ENCODE results near the gene MED23.
A peak's percentile ranks its signal among the peaks of the same experiment; 100 is the strongest.

Gene MED23, protein sequence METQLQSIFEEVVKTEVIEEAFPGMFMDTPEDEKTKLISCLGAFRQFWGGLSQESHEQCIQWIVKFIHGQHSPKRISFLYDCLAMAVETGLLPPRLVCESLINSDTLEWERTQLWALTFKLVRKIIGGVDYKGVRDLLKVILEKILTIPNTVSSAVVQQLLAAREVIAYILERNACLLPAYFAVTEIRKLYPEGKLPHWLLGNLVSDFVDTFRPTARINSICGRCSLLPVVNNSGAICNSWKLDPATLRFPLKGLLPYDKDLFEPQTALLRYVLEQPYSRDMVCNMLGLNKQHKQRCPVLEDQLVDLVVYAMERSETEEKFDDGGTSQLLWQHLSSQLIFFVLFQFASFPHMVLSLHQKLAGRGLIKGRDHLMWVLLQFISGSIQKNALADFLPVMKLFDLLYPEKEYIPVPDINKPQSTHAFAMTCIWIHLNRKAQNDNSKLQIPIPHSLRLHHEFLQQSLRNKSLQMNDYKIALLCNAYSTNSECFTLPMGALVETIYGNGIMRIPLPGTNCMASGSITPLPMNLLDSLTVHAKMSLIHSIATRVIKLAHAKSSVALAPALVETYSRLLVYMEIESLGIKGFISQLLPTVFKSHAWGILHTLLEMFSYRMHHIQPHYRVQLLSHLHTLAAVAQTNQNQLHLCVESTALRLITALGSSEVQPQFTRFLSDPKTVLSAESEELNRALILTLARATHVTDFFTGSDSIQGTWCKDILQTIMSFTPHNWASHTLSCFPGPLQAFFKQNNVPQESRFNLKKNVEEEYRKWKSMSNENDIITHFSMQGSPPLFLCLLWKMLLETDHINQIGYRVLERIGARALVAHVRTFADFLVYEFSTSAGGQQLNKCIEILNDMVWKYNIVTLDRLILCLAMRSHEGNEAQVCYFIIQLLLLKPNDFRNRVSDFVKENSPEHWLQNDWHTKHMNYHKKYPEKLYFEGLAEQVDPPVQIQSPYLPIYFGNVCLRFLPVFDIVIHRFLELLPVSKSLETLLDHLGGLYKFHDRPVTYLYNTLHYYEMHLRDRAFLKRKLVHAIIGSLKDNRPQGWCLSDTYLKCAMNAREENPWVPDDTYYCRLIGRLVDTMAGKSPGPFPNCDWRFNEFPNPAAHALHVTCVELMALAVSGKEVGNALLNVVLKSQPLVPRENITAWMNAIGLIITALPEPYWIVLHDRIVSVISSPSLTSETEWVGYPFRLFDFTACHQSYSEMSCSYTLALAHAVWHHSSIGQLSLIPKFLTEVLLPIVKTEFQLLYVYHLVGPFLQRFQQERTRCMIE (N-terminal part only)

DNA sequence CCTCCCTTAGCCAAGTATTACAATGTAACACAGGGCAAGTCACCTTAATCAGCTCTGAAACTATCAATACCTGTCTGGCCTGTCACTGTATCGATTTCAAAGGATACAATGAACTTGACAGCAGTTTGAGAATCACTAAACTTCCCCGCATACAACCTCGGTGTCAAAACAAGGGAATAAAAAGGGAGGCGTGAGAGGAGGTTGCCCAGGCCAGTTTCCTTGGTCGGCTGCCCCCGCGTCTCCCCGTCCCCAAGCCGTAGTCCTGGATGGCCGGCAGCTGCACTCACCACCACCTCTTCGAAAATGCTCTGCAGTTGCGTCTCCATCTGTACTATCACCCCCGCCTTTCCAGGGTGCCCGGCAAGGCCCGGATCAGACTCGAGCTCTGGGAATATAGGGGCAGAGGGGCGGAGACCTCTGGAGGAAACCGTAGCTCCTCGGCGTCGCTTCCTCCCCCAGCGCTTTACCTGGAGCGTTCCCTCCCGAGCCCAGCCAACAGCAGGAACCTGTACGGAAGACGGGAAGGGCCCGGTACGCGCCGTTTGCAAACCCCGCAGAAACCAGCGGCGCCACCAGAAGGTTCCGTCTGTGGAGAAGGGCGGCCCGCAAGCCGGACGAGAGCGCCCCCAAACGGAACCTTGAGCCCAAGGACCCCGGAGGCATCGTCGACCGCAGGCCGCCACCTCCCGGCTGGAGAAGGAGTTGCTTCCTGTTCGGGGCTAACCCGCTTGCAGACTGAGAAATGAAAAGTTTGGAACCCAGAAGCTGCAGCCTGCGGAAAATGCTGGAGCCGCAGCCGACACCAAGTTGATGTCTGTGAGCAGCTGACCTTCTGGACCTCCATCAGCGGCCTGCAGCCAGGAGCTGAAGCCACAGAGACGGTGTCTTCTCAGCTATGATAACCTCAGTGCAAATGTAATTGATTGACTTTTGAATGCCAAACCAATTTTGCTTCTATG, at the start of gene MED23:
Gene MED23, minus strand, starts transcription at position 519 of the 959 bp plus-strand sequence. Its CDS starts 193 bp downstream, at position 326.
- peak; percentile 96 for DNase-seq (ENCODE audit: low spot score)

DNA sequence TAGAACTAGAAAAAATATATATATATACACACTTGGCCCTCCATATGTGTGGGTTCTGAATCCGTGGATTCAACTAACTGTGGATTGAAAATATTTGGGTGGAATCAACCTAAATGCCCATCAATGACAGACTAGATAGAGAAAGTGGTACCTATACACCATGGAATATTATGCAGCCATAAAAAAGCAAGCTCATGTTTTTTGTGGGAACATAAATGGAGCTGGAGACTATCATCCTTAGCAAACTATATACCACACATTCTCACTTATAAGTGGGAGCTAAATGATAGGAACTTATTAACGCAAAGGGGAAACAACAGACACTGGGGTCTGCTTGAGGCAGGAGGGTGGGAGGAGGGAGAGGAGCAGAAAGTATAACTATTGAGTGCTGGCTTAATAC, 45.1 kb upstream of the MED23 start:
- DNase-seq (ENCODE audit: low spot score) = no peak

DNA sequence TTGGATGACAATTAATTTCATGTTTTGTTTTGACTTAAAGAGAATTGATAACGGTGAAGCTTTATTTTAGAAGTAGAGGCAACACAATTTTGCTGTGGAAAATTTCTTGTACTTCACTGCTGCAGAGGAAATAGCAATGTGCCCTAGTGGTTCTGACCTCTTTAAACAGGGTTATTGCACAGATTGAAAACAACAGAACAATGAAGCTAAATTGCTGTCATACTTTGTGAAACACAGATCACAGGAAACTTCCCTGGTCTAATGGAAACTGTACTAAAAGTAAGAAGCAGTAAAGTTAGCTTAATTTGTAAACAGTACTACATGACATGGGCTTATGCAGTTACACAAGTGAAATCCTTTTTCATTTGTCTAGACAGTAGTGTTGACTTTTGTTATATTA, 41.8 kb upstream of the MED23 start:
- no peak for DNase-seq (ENCODE audit: low spot score)

GRCh38 chr6:131663578-131664165, 35.6 kb upstream of the MED23 start:
- no peak for DNase-seq (ENCODE audit: low spot score)

DNA sequence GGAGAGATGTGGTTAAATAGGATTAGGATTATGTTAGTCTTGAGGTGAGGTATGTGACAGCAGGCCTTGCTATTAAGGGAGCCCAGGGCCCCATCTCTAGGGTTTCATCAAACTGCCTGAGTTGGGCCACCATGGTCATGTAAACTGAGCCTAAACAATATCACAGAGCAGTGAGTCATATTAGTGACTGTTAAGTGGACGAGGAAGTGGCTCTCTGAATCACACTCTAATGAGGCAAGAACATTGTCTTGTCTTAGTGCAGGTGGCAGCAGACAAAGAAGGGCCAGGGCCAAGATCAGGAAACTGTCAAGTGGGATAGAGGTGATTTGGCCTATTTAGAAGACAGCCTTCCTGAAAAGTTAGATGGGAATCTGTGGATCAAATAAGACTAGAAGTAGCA, 32.2 kb upstream of the MED23 start:
- DNase-seq (ENCODE audit: low spot score) = peak; percentile 87

DNA sequence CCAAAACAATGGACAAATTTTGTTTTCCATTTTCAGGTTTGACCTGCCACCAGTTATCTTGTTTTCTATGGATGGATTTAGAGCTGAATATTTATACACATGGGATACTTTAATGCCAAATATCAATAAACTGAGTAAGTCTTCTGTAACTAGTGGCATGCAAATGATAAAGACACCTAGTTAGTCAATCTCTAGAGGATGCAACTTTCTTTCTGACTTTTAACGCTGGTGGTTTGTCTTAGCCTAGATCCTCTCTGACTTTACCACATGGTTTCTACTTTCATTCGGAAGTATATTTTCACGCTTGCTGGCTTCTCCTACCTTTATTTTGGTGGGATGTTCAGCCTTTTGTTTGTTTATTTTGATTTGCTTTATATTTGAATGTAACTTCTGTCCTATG, 30.2 kb upstream of the MED23 start:
- DNase-seq (ENCODE audit: low spot score) = no peak

- peak; percentile 14 for DNase-seq (ENCODE audit: low spot score)
Measured at GRCh38 chr6:131657630-131658111, 29.6 kb upstream of the MED23 start.

- no peak for DNase-seq (ENCODE audit: low spot score)
Measured at GRCh38 chr6:131657222-131657621, 29.2 kb upstream of the MED23 start.

- no peak for DNase-seq (ENCODE audit: low spot score)
Measured at GRCh38 chr6:131656667-131657066, 28.6 kb upstream of the MED23 start.

DNA sequence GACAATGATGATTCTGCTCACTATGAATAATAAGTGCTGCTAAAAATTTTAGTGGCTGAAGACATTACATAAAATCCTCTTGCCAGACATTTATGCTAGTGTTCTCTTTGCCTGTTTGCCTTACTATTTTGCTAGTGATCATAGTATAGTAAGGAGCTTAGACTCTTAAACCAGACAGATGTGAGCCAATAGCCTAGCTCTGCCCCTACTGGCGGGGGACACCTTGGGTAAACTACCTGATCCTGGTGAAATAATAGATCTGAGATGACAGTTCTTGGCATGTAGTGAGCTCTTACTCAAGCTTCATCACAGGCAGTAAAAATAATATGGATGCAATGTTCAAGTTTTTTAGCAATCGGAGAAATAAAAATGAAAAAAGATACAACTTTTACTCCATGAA, 27.9 kb upstream of the MED23 start:
- DNase-seq (ENCODE audit: low spot score) = no peak

GRCh38 chr6:131655387-131655786, 27.3 kb upstream of the MED23 start:
- DNase-seq (ENCODE audit: low spot score) = peak; percentile 3

- DNase-seq (ENCODE audit: low spot score) = peak; percentile 57
Measured at GRCh38 chr6:131654326-131654725, 26.3 kb upstream of the MED23 start.

DNA sequence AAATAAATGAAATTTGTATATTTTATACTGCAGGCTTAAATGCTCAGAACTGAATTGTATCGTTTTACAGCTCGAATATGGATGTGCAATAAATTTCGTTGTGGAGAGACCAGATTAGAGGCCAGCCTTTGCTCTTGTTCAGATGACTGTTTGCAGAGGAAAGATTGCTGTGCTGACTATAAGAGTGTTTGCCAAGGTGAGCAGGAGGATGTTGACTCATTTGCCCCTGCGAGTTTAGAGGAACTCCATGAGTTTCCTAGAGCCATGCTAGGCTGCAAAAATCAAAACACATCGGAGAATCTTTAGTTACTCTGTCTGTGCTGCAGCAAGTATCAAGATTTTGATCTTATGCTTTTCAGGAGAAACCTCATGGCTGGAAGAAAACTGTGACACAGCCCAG, 24.4 kb upstream of the MED23 start:
- DNase-seq (ENCODE audit: low spot score) = peak; percentile 61

- no peak for DNase-seq (ENCODE audit: low spot score)
Measured at GRCh38 chr6:131651782-131652181, 23.7 kb upstream of the MED23 start.

DNA sequence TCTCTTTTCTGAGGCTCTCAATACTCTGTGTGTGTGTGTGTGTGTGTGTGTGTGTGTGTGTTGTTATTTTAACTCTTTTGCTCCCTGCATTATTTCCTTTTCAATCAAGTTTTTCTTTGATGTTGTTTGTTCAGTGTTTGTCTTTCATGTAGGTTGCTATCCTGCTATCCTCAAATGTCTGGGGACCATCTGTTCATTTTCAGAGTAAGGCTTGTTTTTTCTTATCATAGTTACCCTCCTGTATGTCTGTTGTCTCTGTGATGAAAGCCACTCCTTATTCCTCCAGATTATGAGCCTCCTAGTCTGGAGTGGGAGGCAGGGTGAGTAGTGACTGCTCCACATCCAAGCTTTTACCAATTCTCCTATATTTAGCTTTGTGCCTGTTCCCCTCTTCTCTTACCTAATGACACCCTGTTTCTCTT, 18.2 kb upstream of the MED23 start:
- DNase-seq (ENCODE audit: low spot score) = no peak

DNA sequence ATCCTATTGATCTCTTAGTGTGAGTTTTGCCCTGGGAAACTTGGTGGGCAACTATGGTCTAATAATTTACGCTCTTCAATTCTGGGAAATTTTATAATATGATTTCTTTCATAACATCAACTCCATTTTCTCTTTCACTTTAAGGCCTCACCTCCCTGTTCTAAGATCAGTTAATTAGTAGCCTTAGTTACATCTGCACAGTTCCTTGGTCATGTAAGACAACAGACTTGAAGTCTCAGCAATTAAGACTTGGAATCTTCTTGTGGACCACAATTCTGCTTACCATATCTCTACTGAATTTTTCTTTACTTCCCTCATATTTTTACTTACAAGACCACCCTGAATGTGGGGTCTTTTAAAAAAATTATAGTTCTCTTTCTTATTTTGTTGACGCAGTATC, 17.8 kb upstream of the MED23 start:
- DNase-seq (ENCODE audit: low spot score) = no peak

DNA sequence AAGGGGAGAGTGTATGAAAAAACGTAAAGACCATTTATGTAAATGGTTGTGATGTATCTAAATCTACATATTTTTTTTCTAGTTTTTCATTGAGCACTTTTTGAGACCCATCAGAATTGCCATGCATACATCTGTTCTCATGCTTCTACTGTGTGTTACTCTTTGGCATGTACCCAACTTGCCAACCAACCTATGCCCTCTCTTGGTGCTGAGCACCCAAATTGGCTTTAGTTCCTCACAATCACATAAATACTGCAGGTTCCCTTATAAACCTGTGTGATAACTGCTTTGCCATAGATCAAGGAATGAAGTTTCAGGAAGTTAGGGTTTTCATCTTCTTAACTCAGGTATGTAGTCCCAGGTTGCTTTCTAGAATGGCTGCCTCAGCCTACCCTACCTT, 16.9 kb upstream of the MED23 start:
- no peak for DNase-seq (ENCODE audit: low spot score)

- DNase-seq (ENCODE audit: low spot score) = no peak
Measured at GRCh38 chr6:131643855-131644460, 15.9 kb upstream of the MED23 start.

GRCh38 chr6:131642987-131643611, 15.1 kb upstream of the MED23 start:
- no peak for DNase-seq (ENCODE audit: low spot score)

GRCh38 chr6:131642565-131642964, 14.5 kb upstream of the MED23 start:
- no peak for DNase-seq (ENCODE audit: low spot score)

All from kidney tubule cell (primary cell).